Measurements from ENCODE around the gene TMEM131L. TPM values are rescaled to one million over a fixed set of nuclear protein-coding genes. Genes with fewer than 3 reads are reported as not detected.

Gene TMEM131L
- total RNA-seq, 1 experiment from 2014 or later = 14.6 TPM

- no CpG with 5 or more reads among the region's 1 CpG for WGBS (ENCODE audit: extremely low coverage, insufficient read length, low lambda C conversion rate)
- Mint-ChIP-seq H3K4me1 (peaks cover 8% of the 10 kb centered on the region in 2 experiments), H3K9me3 (peaks cover 8% of the 10 kb centered on the region in 2 experiments)
Observed at GRCh38 chr4:153646261-153646660, 180.1 kb downstream of the TMEM131L start.

More at GRCh38 chr4:153646261-153646660, 180.1 kb downstream of the TMEM131L start:
- H4K5ac ChIP-seq (ENCODE audit: insufficient read length, low read depth, low read length) = no peak overlapping the region
- no peaks in the 10 kb centered on the region for H3K79me1 ChIP-seq (ENCODE audit: insufficient read depth, low read depth, low read length, poor library complexity, severe bottlenecking)
- Mint-ChIP-seq H3K4me3 (no peak overlapping the region), H3K27ac (no peak overlapping the region), H3K27me3 (ENCODE audit: low read depth) (peaks cover 2% of the 10 kb centered on the region; the same call in 1 of the 2 replicates), H3K36me3 (ENCODE audit: insufficient read depth in 1 of 3, low read depth in 3 of 3) (peaks cover 3 to 11% (median 5%) of the 10 kb centered on the region in 3 experiments; a peak in 6 of 7 replicates)
- no peak overlapping the region for H3K9ac ChIP-seq (ENCODE audit: extremely low read depth, insufficient read length, low read length)
- no peak overlapping the region for H2BK15ac ChIP-seq (ENCODE audit: low read depth, low read length)
- no peaks in the 10 kb centered on the region for H3K23me2 ChIP-seq (ENCODE audit: insufficient read length, low read depth, low read length, poor library complexity, severe bottlenecking)
- no peak overlapping the region for H2BK12ac ChIP-seq (ENCODE audit: insufficient read length, low read depth, low read length)
- no peak overlapping the region for H2AFZ ChIP-seq (ENCODE audit: low read length)
- no peaks in the 10 kb centered on the region for H3K27me3 ChIP-seq (ENCODE audit: insufficient read depth, low read length)
- no peak overlapping the region for H3K4ac ChIP-seq (ENCODE audit: low read depth, low read length)
- no peak overlapping the region for H4K91ac ChIP-seq (ENCODE audit: insufficient read length, low read depth, low read length)
- no peak overlapping the region for H3K4me2 ChIP-seq (ENCODE audit: insufficient read depth, insufficient read length, low read length)
- H3K9me3 ChIP-seq (ENCODE audit: control insufficient read depth, low read depth, low read length) = no peaks in the 10 kb centered on the region
- no peaks in the 10 kb centered on the region for H3K79me2 ChIP-seq (ENCODE audit: insufficient read depth, low read length)
- no peak overlapping the region for H3K56ac ChIP-seq (ENCODE audit: insufficient read length, low read depth, low read length)
- no peak overlapping the region for H4K8ac ChIP-seq (replicated peaks; ENCODE audit: insufficient read length, low read depth, low read length)
- H2BK20ac ChIP-seq (ENCODE audit: low read depth, low read length, poor library complexity, severe bottlenecking) = no peak overlapping the region
- TF ChIP-seq CTCF (conservative IDR thresholded peaks at IDR 0.05) = no peak
- H3K18ac ChIP-seq (ENCODE audit: insufficient read length, low read depth, low read length) = no peak overlapping the region
- no peak overlapping the region for H2BK120ac ChIP-seq (ENCODE audit: low read depth, low read length, poor library complexity, severe bottlenecking)
- no peak overlapping the region for H3K23ac ChIP-seq (ENCODE audit: insufficient read length, low read depth, low read length)
- H3T11ph ChIP-seq (ENCODE audit: low read length) = no peak overlapping the region
- no peak overlapping the region for H3K27ac ChIP-seq (ENCODE audit: insufficient read length, low read depth, low read length)
- 0 out of 2 replicates have a peak, but pooled peaks cover 1% of the 10 kb centered on the region for H3K4me1 ChIP-seq (ENCODE audit: insufficient read depth, low read length)
- H3K14ac ChIP-seq (ENCODE audit: insufficient read depth, low read length) = no peak overlapping the region
- no peaks in the 10 kb centered on the region for H4K20me1 ChIP-seq (ENCODE audit: control insufficient read depth, insufficient read depth, insufficient read length)
- no peak overlapping the region for H2AK5ac ChIP-seq (ENCODE audit: insufficient read length, low read length)
- no peak for DNase-seq
- H2BK5ac ChIP-seq (ENCODE audit: insufficient read length, low read length) = no peak overlapping the region

Measured in H9 (cell line).